ENCODE results near the gene SSR2. TPM values are rescaled to one million over a fixed set of nuclear protein-coding genes. Genes with fewer than 3 reads are reported as not detected.

The SSR2 gene
- total and polyA plus RNA-seq, 9 donors, result 261 to 601 (median 306) TPM

- H3K27ac ChIP-seq, result peak within 1 kb of the TSS; percentile 82 to 84
- H3K4me1 ChIP-seq (ENCODE audit: insufficient read depth), result no peaks in the 10 kb centered on the region
- DNase-seq, result peak; percentile 87 to 92 (median 89)
- no peaks in the 10 kb centered on the region for H3K9me3 ChIP-seq
- no peaks in the 10 kb centered on the region for H3K36me3 ChIP-seq
- intact Hi-C loops (cut with DNase I), result loop anchor here in 1 of 4 donors (2.0 kb wide), 1 partner anchor 27 kb away; no protein-coding TSS in a partner anchor
- peak within 1 kb of the TSS; percentile 83 for H3K4me3 ChIP-seq
- WGBS, 3 donors, result 0 to 1% (median 1%) methylated on average over 33 to 46 of the region's 49 CpGs
- TF ChIP-seq CTCF (IDR thresholded peaks at IDR 0.05) (peak in 2 of 3 donors; percentile 26 to 56), EP300 (IDR thresholded peaks at IDR 0.05) (no peak)
- no peaks in the 10 kb centered on the region for H3K27me3 ChIP-seq
Observed at GRCh38 chr1:156053768-156054499, 33.2 kb upstream of the SSR2 start, which contains the start of gene UBQLN4. Gene UBQLN4, minus strand, starts transcription at chr1:156053798. Its CDS starts 97 bp downstream, at chr1:156053701.

GRCh38 chr1:156052862-156053767, 32.4 kb upstream of the SSR2 start:
- DNase-seq, result peak; percentile 65 to 81 (median 80)
- intact Hi-C loops (cut with DNase I), result no loop called here
- peak overlapping the region; percentile 83 for H3K4me3 ChIP-seq

GRCh38 chr1:156051011-156051725, 30.4 kb upstream of the SSR2 start:
- 84 to 89% (median 86%) methylated on average over 7 of the region's 7 CpGs for WGBS, 3 donors
- no peak overlapping the region for H3K27ac ChIP-seq
- H3K27me3 ChIP-seq, result no peaks in the 10 kb centered on the region
- H3K4me3 ChIP-seq, result no peak overlapping the region
- no peak for DNase-seq
- intact Hi-C loops (cut with DNase I), result no loop called here
- H3K4me1 ChIP-seq (ENCODE audit: insufficient read depth), result no peaks in the 10 kb centered on the region
- TF ChIP-seq EP300 (IDR thresholded peaks at IDR 0.05), result no peak
- no peak for TF ChIP-seq POLR2A (IDR thresholded peaks at IDR 0.05)
- H3K36me3 ChIP-seq, result no peaks in the 10 kb centered on the region
- H3K9me3 ChIP-seq, result no peaks in the 10 kb centered on the region

More at GRCh38 chr1:156052862-156053767, 32.4 kb upstream of the SSR2 start:
- TF ChIP-seq EP300 (IDR thresholded peaks at IDR 0.05), result no peak
- TF ChIP-seq CTCF (IDR thresholded peaks at IDR 0.05), result no peak
- TF ChIP-seq POLR2A (IDR thresholded peaks at IDR 0.05), result no peak
- Histone ChIP-seq H3K9me3 (no peaks in the 10 kb centered on the region), H3K27me3 (no peaks in the 10 kb centered on the region), H3K4me1 (ENCODE audit: insufficient read depth) (no peaks in the 10 kb centered on the region), H3K36me3 (no peaks in the 10 kb centered on the region), H3K27ac (peak overlapping the region; percentile 41 to 82)
- 0 to 1% (median 0%) methylated on average over 30 to 60 of the region's 63 CpGs for WGBS, 3 donors

- no peak for DNase-seq
- intact Hi-C loops (cut with DNase I), result no loop called here
- Histone ChIP-seq H3K4me3 (no peak overlapping the region), H3K27me3 (no peaks in the 10 kb centered on the region), H3K9me3 (no peaks in the 10 kb centered on the region), H3K36me3 (no peaks in the 10 kb centered on the region), H3K27ac (no peak overlapping the region), H3K4me1 (ENCODE audit: insufficient read depth) (no peaks in the 10 kb centered on the region)
- WGBS, 3 donors, result 82 to 94% (median 92%) methylated on average over 4 of the region's 4 CpGs
- TF ChIP-seq CTCF (IDR thresholded peaks at IDR 0.05) (no peak), POLR2A (IDR thresholded peaks at IDR 0.05) (no peak), EP300 (IDR thresholded peaks at IDR 0.05) (no peak)
Observed at GRCh38 chr1:156050376-156050775, 29.6 kb upstream of the SSR2 start.

Measured in ovary (tissue), 9 donors.